DOHH2 (cell line): ENCODE measurements around the gene KRT28.

ENCODE experiments used
- H3F3A ChIP-seq: fragments of 200-600 bp; sonication (generic), shearing (Covaris generic); 2 replicates; pipeline ENCODE4 v1.6.0; 2016; ENCODE audit warnings: antibody characterized with exemption, mild to moderate bottlenecking; ENCODE audit not compliant: control insufficient read depth, insufficient read depth
- H3K27ac ChIP-seq: fragments of 200-600 bp; sonication (generic); 2 replicates; pipeline ENCODE4 v1.5.1; 2014; ENCODE audit warnings: low read depth, mild to moderate bottlenecking, low read length, moderate library complexity
- H3K27me3 ChIP-seq: fragments of 200-600 bp; sonication (generic); 2 replicates; pipeline ENCODE4 v1.6.1; 2014; ENCODE audit warnings: mild to moderate bottlenecking, low read length, mixed read lengths; ENCODE audit not compliant: control insufficient read depth
- H3K36me3 ChIP-seq: fragments of 200-600 bp; sonication (generic); 2 replicates; pipeline ENCODE4 v1.6.1; 2014; ENCODE audit warnings: mild to moderate bottlenecking, low read length, moderate library complexity, mixed read lengths; ENCODE audit not compliant: control insufficient read depth
- H3K4me1 ChIP-seq: fragments of 200-600 bp; sonication (generic); 2 replicates; pipeline ENCODE4 v1.6.1; 2014; ENCODE audit warnings: mild to moderate bottlenecking, low read length, mixed read lengths; ENCODE audit not compliant: control insufficient read depth
- H3K4me2 ChIP-seq: fragments of 200-600 bp; sonication (generic); 2 replicates; pipeline ENCODE4 v1.6.0; 2014; ENCODE audit warnings: mild to moderate bottlenecking, low read length, moderate library complexity
- H3K4me3 ChIP-seq: fragments of 200-600 bp; sonication (generic); 2 replicates; pipeline ENCODE4 v1.5.1; 2014; ENCODE audit warnings: mild to moderate bottlenecking, low read length, mixed read lengths
- H3K79me2 ChIP-seq: fragments of 200-600 bp; sonication (generic); 2 replicates; pipeline ENCODE4 v1.6.1; 2014; ENCODE audit warnings: mild to moderate bottlenecking, low read length, mixed read lengths; ENCODE audit not compliant: control insufficient read depth
- H3K9me2 ChIP-seq: fragments of 200-600 bp; sonication (generic); replicated peaks from 2 replicates; pipeline ENCODE4 v1.6.1; 2014; ENCODE audit warnings: mild to moderate bottlenecking, low read length, mixed read lengths; ENCODE audit not compliant: control insufficient read depth
- H3K9me3 ChIP-seq: fragments of 200-600 bp; sonication (generic); 2 replicates; pipeline ENCODE4 v1.6.1; 2014; ENCODE audit warnings: antibody characterized with exemption, low read length, mixed read lengths; ENCODE audit not compliant: control insufficient read depth, insufficient read depth
- H4K20me1 ChIP-seq: fragments of 200-600 bp; sonication (generic); 2 replicates; pipeline ENCODE4 v1.6.0; 2014; ENCODE audit warnings: low read depth, mild to moderate bottlenecking, antibody characterized with exemption, low read length, moderate library complexity; ENCODE audit not compliant: control insufficient read depth, insufficient read depth
- EZH2phosphoT487 ChIP-seq: fragments of 200-600 bp; sonication (generic); IDR thresholded peaks from 2 replicates; pipeline ENCODE4 v1.6.1; 2017; ENCODE audit warnings: borderline replicate concordance, mild to moderate bottlenecking, antibody characterized with exemption, low read length, moderate library complexity, mixed read lengths
- TF ChIP-seq, protein P1 (sequence below): fragments of 200-600 bp; sonication (generic); IDR thresholded peaks from one replicate; pipeline ENCODE4 v1.5.1; 2014; ENCODE audit warnings: antibody characterized with exemption, mild to moderate bottlenecking, low read depth, low read length; ENCODE audit not compliant: poor library complexity, severe bottlenecking

Gene KRT28

DNA sequence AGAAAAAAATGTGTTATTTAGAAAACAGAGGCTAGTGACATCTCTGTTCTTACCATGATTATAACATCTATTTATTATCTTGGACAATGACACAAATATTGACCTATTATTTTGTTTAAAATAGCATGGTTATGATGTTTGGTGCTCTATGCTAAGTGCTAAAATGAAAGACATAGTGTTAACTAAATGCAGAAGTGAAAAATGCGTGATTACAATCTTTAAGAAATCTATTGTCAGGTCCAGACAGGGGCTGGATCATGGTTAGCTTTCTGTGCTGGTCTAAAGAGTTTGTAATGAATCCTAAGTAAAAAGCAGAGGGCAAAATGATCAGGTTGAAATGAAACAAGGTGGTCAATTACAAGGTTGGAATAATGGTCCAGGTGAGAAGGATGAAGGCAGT, 622 bp upstream of the KRT28 start:
- no peak for TF ChIP-seq EZH2phosphoT487
- TF ChIP-seq, protein P1, sequence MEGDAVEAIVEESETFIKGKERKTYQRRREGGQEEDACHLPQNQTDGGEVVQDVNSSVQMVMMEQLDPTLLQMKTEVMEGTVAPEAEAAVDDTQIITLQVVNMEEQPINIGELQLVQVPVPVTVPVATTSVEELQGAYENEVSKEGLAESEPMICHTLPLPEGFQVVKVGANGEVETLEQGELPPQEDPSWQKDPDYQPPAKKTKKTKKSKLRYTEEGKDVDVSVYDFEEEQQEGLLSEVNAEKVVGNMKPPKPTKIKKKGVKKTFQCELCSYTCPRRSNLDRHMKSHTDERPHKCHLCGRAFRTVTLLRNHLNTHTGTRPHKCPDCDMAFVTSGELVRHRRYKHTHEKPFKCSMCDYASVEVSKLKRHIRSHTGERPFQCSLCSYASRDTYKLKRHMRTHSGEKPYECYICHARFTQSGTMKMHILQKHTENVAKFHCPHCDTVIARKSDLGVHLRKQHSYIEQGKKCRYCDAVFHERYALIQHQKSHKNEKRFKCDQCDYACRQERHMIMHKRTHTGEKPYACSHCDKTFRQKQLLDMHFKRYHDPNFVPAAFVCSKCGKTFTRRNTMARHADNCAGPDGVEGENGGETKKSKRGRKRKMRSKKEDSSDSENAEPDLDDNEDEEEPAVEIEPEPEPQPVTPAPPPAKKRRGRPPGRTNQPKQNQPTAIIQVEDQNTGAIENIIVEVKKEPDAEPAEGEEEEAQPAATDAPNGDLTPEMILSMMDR: no peak
- Histone ChIP-seq H4K20me1 (no peaks in the 10 kb centered on the region), H3K9me2 (no peaks in the 10 kb centered on the region), H3F3A (no peaks in the 10 kb centered on the region), H3K27ac (no peak overlapping the region), H3K36me3 (no peaks in the 10 kb centered on the region), H3K79me2 (no peaks in the 10 kb centered on the region), H3K27me3 (peaks cover 34% of the 10 kb centered on the region), H3K9me3 (no peaks in the 10 kb centered on the region), H3K4me3 (no peak overlapping the region), H3K4me2 (no peak overlapping the region), H3K4me1 (no peaks in the 10 kb centered on the region)

- Histone ChIP-seq H3F3A (no peaks in the 10 kb centered on the region), H3K4me1 (no peaks in the 10 kb centered on the region), H3K79me2 (no peaks in the 10 kb centered on the region), H3K9me2 (no peaks in the 10 kb centered on the region), H3K9me3 (no peaks in the 10 kb centered on the region), H3K4me2 (no peak overlapping the region), H3K4me3 (no peak overlapping the region), H4K20me1 (no peaks in the 10 kb centered on the region), H3K27me3 (peaks cover 27% of the 10 kb centered on the region), H3K36me3 (no peaks in the 10 kb centered on the region), H3K27ac (no peak overlapping the region)
- TF ChIP-seq EZH2phosphoT487: no peak
- TF ChIP-seq, protein P1: no peak
Observed at GRCh38 chr17:40796846-40797245, 2.9 kb downstream of the KRT28 start.

DNA sequence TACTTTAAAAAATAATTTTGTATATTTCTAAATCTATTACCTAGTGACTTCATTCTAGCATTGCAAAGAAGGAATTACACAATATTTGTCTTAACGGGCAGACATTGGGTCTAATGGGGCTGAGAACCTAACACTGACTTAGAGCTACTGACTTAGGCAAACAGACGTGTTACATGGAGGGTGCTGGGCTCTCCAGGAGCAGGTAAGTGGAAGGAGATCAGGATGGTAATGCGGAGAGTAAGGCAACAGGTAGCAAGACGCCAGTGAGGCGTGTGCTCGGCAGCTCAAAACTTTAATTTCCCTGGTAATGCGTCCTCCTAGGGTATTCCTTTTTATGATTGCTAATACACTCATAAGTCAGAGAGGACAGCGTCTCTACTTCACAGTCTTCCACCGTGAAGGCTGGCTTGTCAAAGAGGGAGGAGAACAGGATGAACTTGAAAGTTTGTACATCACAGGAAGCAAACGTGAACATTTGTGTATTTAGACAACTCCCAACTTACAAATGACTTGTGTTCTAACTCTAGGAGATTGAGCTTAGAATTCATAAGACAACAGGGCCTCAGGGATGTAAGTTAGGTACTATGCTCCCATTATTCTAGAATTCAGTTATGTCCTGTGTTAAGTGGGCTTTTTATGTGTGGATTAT, 4.6 kb downstream of the KRT28 start:
- Histone ChIP-seq H3F3A (no peaks in the 10 kb centered on the region), H3K4me1 (no peaks in the 10 kb centered on the region), H3K9me2 (no peaks in the 10 kb centered on the region), H4K20me1 (no peaks in the 10 kb centered on the region), H3K4me3 (no peak overlapping the region), H3K4me2 (no peak overlapping the region), H3K9me3 (no peaks in the 10 kb centered on the region), H3K27me3 (peaks cover 14% of the 10 kb centered on the region), H3K27ac (no peak overlapping the region), H3K79me2 (no peaks in the 10 kb centered on the region), H3K36me3 (no peaks in the 10 kb centered on the region)
- TF ChIP-seq EZH2phosphoT487: no peak
- TF ChIP-seq, protein P1: no peak
